ENCODE data around the gene TMLHE.
"Not testable (repeated sequence)": the region's sequence is repeated elsewhere in the genome, so short reads cannot be mapped to it uniquely, and the experiment has no call there.

Gene TMLHE

DNA sequence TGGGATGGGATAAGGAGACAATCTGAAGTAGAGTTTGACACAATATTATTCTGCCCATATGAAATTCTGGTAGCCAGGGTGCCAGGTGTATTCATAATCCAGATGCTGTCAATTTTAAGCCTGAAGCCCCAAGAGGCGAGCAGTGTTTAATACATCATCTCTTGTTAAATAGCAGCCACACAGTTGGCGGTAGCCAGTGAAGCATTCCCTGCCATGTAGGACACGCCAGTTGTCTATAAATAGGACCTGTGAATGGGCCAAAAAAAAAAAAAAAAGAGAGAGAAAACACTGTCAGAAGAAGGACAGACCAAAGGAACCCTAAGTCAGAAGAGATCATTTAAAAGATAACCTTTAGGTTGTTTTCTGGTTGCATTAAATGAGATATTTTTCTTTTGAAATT, 121.3 kb downstream of the TMLHE start:
- DNase-seq = not testable (repeated sequence)

DNA sequence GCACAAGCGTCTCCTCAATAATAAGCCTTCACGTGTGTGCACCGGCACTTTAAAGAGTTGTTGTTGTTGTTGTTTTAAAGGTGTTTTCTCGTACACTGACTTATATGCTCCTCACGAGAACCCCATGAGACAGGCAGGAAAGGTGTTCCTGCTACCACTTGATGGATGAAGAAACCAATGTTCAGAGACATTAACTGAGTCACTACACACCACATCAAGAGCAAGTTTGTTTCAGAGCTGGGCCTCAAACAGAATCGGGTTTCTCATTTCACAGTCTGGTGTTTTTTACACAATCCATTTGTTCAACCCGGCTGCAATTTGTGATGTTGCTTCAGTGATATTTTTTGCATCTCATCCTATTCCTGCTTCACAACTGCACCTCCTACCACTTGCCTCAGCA, 135.6 kb downstream of the TMLHE start:
- not testable (repeated sequence) for DNase-seq

DNA sequence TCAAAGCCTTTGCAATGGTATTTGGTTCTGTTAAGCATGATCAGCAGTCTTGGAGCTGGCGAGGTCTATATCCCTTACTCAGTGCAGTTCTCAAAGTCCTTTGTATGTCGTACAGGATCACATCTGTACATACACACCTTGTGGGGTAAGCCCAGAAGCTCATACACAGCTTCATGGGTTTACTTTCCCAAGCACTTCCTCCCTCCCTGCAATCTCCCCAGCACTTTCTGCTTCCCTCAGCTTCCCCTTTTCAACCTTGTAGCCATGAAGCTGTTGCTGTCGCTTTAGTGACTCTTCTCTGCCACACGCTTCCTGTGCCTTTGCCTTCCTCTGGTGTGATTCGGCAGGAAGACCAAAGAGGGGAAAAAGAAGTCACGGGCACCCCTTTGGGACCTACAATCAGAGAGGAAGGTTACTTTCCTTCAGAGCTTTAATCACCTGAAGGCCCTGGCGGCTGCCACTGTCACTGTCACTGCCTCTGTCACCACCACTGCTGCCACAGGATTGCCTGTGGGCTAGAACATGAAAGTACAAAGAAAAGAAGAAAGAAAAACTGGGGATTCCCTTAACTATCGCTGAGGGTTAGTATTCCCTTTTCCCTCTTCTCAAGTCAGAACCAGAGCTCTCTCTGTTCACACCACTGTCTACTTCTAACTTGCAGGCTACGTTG, 146.3 kb downstream of the TMLHE start:
- DNase-seq = not testable (repeated sequence)

DNA sequence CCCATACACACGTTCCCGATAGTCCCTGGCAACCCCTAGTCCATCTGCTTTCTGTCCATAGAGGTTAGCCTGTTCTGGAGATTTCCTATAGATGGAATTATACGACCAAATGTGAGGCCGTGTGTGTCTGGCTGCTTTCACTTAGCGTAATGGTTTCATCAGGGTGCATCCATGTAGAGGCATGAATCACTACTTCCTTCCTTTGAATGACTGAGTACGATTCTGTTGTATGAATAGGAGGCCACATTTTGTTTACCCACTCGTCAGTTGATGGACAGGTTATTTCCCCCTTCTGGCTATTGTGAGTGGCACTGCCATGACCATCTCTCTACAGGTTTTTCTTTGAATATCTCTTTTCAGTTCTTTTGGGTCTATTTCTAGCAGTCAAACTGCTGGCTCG, 152.3 kb downstream of the TMLHE start:
- DNase-seq = not testable (repeated sequence)

DNA sequence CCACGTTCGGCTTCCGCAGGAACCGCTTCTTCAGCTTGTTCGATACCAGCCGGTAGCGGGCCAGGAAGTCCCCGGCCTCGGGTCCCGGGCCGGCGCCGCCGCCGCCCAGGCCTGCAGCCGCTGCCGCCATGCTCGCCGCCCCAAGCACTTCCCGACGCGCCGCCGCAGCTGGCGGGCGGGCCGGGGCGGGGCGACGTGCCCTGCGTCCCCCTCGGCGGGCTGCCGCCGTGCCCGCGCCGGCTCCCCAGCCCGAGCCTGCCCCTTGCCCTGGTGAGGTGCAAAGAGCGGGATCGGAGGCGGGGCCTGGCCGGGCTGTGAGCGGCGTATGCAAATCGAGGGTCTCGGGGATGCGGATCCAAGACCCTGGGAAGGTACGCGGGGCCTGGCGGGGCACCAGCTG, 154.3 kb downstream of the TMLHE start, which contains the start of gene F8A3:
F8A3 (minus strand) TSS at position 150 of the 400 bp plus-strand sequence; CDS start at position 130, 20 bp downstream.
- not testable (repeated sequence) for DNase-seq

DNA sequence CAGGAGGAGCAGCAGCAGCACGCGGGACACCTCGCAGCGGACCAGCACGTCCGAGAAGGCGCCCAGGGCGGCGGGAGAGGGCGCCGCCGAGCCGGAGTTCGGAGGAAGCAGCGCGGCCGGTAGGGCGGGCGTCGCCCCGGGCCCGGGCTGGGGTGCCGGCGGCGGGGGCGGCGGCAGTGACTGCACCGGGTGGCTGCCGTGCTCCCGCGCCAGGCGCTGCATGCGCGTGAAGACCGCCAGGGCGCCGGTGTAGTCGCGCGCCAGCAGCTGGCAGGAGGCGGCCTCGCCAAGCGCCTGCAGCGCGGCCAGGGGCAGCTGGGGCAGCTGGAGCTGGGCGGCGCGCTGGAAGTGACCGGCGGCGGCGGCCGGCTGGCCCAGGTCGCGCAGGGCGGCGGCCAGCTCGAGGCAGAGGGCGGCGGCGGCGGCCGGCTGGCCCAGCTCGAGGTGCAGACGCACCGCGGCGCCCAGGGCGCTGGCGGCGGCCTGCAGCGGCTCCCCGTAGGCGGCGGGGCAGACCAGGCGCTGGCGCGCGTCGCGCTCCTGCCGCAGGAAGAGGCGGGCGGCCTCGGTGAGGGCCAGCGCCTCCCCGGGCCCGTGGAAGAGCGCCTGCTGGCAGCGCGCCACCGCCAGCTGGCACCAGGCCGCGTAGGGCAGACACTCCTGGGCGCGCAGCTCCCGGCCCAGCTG, 154.8 kb downstream of the TMLHE start:
- not testable (repeated sequence) for DNase-seq

DNA sequence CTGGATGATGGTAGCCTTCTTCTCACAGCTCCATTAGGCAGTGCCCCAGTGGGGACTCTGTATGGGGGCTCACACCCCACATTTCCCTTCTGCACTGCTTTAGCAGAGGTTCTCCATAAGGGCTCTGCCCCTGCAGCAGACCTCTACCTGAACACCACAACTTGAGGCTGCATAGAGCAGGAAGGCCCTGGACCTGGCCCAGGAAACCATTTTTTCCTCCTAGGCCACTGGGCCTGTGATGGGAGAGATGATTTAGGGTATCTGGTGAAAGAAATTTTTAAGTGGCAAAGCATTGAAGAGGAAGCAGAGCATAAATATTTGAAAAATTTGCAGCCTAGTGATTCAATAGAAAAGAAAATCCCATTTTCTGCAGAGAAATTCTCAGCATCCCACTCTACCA, 171.7 kb downstream of the TMLHE start:
- DNase-seq = no peak
